C4-2B (cell line): ENCODE data around the gene LSM7.
"Not testable (repeated sequence)": the region's sequence is repeated elsewhere in the genome, so short reads cannot be mapped to it uniquely, and the experiment has no call there.

ENCODE experiments used
- H3K27ac ChIP-seq: fragments of 450-650 bp; 2 replicates; pipeline ENCODE4 v1.5.1; 2017
- ZFX ChIP-seq: fragments of 450-650 bp; IDR thresholded peaks from 2 replicates; pipeline ENCODE4 v1.6.1; 2017
- TF ChIP-seq, protein P1 (sequence below): fragments of 450-650 bp; conservative IDR thresholded peaks from 2 replicates; pipeline ENCODE4 v1.5.1; 2017; ENCODE audit warnings: mild to moderate bottlenecking

Gene LSM7

DNA sequence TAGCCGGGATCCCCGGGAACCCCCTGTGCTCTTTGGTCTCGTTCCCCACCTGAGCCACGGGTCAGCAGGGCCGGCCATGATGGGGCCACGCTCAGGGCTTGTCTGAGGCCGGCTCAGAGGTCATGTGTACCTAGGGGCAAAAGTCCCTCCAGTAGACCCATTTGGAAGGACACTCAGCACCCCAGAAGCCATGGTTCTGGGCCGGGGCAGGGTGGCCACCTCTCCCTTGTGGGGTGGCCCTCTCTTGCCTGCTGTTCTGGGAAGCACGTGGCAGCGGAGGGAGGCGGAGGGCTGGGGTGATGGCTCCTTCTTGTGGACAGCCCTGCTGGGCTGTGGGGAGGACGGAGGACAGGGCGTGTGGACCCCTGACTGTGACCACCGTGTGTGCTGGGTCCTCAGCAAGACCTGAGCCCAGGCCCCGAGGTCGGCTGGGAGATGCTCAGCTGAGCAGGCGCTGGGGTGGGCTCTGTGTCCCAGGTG lies 40.0 kb downstream of the LSM7 start:
- no peak overlapping the region for H3K27ac ChIP-seq
- no peak for TF ChIP-seq ZFX
- TF ChIP-seq, protein P1, sequence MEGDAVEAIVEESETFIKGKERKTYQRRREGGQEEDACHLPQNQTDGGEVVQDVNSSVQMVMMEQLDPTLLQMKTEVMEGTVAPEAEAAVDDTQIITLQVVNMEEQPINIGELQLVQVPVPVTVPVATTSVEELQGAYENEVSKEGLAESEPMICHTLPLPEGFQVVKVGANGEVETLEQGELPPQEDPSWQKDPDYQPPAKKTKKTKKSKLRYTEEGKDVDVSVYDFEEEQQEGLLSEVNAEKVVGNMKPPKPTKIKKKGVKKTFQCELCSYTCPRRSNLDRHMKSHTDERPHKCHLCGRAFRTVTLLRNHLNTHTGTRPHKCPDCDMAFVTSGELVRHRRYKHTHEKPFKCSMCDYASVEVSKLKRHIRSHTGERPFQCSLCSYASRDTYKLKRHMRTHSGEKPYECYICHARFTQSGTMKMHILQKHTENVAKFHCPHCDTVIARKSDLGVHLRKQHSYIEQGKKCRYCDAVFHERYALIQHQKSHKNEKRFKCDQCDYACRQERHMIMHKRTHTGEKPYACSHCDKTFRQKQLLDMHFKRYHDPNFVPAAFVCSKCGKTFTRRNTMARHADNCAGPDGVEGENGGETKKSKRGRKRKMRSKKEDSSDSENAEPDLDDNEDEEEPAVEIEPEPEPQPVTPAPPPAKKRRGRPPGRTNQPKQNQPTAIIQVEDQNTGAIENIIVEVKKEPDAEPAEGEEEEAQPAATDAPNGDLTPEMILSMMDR: no peak

DNA sequence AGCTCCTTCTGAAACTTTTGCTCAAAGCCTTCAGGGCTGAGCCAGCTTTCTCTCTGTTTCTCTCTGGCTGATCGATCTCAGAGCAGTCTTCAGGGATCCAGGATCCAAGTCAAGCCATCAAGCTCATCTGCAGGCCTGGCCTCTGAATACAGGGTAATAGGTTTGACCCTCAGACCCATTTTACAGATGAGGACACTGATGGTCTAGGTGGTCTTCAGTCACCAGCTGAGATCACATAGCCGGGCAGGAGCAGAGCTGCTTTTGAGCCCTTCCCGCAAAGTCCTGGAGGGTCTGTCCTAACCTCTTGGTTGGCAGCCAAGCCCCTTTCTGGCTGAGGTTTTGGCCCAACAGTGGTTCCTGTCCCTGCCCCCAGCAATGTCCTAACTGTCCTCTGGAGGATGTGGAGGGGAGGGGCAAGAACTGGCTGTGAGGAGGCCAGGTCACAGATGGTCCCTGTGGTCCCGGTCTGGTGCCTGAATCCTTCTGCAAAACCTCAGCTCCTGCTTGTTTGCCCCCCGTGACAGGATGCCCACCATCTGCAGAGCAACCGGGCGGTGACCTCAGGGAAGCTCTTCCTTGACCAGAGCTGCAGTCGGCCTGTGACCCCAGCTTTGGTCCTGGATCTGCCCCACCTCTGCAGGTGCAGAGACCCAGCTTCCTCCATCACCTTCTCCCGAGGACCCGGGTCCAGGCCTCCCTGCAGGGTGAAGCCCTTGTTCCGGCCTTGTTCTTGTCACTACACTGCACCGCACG lies 40.6 kb downstream of the LSM7 start:
- H3K27ac ChIP-seq: no peak overlapping the region
- TF ChIP-seq ZFX: no peak
- TF ChIP-seq, protein P1: no peak

DNA sequence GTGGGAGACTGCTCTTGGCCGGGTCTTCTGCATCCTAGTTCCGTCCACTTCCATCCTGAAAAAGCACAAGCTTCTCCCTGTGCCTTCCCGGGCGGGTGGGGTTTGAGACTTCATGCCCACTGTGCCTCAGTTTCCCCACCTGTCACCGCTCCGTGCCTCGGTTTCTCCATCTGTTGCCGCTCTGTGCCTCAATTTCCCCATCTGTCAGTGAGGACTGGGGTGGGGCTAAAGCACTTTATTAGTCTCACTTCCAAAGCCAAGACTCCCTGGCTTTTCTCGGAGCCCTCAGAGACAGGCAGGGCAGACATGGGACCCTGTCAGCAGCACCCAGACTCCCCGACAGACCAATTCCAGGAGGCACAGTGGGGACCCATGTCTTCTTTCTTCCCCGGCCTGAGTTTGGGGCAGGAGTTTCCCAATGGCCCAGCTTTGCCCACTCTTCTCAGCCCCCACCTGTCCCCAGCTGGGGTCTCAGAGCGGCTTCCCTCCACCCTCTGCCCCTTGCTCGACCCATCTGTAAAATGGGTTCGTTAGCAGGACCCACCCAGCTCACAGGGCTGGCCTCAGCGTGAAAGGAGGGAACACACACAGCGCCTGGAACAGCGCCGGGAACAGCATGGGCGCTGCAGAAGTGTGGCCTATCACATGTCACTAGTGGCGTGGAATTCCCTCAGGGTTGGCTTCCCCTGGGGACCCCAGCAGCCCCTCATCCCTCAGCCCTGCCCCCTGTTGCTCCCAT lies 41.8 kb downstream of the LSM7 start:
- no peak overlapping the region for H3K27ac ChIP-seq
- TF ChIP-seq, protein P1: no peak
- no peak for TF ChIP-seq ZFX

DNA sequence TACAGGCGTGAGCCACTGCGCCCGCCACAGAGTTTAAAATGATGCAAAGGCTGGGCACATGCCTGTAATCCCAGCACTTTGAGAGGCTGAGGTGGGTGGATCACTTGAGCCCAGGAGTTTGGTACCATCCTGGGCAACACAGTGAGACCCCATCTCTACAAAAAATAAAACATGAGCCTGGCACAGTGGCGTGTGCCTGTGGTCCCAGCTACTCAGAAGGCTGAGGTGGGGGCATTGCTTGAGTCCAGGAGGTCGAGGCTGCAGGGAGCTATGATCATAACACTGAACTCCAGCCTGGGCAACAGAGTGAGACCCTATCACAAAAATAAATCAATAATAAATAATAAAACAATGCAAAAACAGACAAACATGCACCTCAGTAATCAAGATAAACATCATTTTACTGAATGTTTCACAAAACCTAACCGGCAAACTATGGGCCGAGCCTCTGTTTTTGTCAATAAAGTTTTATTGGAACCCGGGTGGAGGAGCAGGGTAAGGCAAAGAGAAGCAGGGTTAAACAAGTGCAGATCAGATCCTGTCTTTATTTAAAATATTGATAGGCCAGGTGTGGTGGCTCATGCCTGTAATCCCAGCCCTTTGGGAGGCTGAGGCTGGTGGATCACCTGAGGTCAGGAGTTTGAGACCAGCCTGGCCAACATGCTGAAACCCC lies 44.4 kb downstream of the LSM7 start:
- no peak overlapping the region for H3K27ac ChIP-seq
- TF ChIP-seq, protein P1: no peak
- TF ChIP-seq ZFX: no peak

DNA sequence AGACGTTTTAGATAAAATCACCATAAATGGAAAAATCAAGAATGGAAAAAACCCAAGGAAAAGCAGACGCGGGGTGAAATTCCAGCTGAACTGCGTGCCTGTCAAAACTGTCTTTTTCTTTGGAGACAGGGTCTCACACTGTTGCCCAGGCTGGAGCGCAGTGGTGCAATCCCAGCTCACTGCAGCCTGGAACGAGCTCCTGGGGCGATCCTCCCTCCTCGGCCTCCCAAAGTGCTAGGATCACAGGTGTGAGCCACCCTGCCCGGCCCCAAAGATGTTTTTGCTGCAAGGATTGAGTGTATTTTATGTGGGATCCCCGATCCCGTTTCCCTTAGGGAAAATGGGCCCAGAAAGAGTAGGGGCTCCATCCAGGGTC lies 45.5 kb downstream of the LSM7 start:
- no peak overlapping the region for H3K27ac ChIP-seq
- TF ChIP-seq, protein P1: no peak

DNA sequence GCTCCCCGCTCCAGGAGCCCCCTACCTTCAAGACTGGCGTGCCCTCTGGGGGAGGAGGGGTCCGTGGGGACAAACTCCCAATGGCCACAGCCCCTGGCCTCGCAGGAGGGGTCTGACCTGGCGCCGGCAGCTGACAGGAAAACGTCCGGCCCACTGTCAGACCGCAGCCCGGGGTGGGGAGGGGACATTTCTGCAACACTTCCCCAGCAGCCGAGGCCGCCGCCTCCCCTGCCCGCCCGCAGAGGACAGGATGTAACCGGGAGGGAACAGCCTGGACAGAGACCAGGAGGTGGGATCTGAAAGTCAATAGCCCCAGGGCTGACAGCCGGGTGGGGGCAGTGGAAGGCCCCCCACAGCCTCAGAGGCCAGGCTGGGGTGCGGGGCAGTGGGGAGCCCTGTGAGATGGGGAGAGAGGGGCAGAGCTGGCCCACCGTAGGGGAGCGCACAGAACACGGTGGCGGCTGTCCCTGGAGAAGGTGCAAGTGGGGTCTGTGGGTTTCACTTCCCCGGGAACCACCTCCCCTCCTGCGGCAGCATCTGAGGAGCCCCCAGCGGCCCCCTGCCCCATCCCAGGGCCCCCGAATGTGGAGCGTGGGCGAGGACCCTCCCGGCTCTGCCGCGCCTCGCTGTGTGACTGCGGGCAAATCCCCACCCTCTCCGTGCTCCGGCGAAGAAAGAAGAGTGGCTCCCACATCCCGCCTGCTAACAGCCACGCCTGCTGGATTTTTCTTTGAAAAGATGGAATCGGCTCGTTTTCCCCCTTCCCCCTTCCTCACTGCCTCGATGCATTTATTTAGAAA lies 46.1 kb downstream of the LSM7 start, which contains the start of gene PEAK3:
Gene PEAK3 (minus strand): TSS at position 114 of the 800 bp plus-strand sequence. CDS start 1,244 bp downstream, outside the sequence.
- no peak within 1 kb of the TSS for H3K27ac ChIP-seq
- TF ChIP-seq ZFX: no peak
- TF ChIP-seq, protein P1: no peak

DNA sequence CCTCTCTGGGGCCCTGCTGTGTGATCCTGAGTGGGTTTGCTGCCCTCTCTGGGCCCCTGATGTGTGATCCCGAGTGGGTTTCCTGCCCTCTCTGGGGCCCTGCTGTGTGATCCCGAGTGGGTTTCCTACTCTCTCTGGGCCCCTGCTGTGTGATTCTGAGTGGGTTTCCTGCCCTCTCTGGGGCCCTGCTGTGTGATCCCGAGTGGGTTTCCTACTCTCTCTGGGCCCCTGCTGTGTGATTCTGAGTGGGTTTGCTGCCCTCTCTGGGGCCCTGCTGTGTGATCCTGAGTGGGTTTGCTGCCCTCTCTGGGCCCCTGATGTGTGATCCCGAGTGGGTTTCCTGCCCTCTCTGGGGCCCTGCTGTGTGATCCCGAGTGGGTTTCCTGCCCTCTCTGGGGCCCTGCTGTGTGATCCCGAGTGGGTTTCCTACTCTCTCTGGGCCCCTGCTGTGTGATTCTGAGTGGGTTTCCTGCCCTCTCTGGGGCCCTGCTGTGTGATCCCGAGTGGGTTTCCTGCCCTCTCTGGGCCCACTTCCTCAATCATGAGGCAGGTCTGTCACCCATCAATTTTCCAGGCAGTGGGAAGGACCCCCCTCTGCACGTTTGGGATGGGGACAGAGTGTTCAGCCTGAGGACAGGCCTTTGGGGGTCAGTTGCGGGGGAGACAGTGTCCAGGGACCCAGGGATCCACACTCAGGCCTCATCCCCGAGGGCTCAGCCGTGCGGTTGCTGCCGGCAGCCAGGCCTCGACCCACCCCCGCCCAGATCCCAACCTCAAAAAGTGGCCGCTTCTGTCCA lies 46.9 kb downstream of the LSM7 start:
- not testable (repeated sequence) for H3K27ac ChIP-seq
